NCI-H524 (cell line): ENCODE data around the gene DCTN2.
A peak's percentile ranks its signal among the peaks of the same experiment; 100 is the strongest.
"Not testable (repeated sequence)": the region's sequence is repeated elsewhere in the genome, so short reads cannot be mapped to it uniquely, and the experiment has no call there.

Experiments used
- DNase-seq, 2 experiments: peaks; one replicate each; lab custom pipeline; 2025; lab: John Stamatoyannopoulos, UW

DCTN2 gene

GRCh38 chr12:57546438-57547287 lies at the start of gene DCTN2:
TSS of gene DCTN2 (minus strand) at chr12:57547192. CDS start at chr12:57547063, 129 bp downstream.
- peak; percentile 96 to 97 for DNase-seq

DNA sequence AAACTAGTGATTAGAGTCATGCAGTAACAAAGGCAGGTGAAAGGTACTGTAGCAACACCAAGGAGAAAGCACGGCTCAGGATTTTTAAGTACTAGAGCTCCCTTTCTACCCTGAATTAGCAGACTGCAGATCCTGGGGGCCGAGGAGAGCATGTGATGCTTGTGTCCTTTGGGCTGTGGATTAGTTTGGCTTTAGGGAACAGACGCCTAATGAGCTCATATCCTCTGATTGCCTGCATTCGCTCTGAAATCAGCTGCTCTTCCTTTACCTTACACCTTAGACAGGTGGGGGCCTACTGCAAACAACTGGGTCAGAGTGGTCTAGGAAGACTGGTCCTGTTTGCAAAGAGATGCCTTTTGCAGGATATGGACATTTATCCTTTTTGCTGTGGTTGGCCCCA lies 46.2 kb upstream of the DCTN2 start:
- DNase-seq: peak; percentile 21 to 78

DNA sequence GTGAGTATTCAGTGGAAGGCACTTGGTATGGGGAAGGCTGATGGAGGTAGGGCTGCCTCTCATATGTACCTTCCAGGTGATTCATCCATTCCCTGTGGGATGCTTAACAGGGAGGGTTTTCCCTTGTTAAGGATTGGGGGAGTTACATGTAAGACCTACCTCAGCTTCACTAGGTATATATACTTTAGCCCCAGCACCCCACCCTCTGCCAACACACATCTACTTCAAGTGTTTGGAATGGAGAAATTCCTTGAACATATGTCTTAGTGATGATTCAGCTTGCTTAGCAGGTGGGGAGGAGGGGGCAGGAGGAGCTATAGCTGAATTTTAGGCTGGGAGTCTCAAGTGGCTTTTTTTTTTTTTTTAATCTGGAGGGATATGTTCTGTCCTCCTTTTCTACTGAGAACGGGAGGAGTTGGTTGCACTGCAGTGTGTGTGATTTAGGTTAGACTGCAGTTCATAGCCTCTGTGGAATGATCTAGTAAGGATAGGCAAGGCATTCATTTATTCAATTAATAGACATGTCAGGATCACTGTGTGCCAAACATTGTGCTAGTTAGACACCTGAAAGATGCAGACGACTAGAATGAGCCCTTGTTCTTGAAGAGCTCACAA lies 45.7 kb upstream of the DCTN2 start:
- peak; percentile 76 to 88 for DNase-seq

- no peak for DNase-seq
Measured at GRCh38 chr12:57591782-57592325, 44.9 kb upstream of the DCTN2 start.

DNA sequence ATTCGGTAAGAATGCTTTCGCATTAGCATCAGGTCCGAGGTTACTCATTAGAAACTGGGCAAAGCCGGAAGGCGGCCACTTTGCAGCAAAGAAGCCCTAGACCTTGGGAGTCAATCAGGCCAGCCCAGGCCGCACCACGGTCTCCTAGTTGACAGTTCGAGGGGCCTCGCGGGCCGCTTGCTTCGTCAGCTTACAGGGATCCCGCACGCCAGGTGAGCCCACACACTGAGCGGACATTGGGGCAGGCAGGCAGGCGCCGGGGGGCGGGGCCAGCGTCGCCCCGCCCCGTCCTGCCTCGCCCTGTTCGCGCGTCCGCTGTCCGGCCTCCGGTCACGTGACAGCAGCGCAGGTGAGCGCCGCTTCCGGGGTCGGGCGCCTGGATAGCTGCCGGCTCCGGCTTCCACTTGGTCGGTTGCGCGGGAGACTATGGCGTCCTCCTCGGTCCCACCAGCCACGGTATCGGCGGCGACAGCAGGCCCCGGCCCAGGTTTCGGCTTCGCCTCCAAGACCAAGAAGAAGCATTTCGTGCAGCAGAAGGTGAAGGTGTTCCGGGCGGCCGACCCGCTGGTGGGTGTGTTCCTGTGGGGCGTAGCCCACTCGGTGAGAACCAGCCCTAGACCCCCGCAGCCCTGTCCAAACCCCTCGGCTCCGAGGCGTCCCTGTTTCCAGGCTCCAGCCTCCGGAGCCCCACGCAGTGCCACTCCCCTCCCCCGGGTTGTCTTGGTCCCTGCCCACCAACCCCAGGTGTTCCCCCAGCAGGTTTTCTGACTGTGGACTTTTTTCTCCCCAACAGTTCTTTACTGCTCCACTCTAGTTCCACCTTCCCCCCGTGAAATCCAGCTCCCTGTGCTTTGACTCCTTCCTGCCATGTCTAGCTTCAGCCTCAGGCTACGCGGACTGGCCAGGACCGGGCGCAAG lies 44.1 kb upstream of the DCTN2 start, which contains the start of gene PIP4K2C:
Gene PIP4K2C (plus strand): TSS at position 329 of the 918 bp plus-strand sequence. CDS start 98 bp downstream, at position 427.
- peak; percentile 23 to 64 for DNase-seq

DNA sequence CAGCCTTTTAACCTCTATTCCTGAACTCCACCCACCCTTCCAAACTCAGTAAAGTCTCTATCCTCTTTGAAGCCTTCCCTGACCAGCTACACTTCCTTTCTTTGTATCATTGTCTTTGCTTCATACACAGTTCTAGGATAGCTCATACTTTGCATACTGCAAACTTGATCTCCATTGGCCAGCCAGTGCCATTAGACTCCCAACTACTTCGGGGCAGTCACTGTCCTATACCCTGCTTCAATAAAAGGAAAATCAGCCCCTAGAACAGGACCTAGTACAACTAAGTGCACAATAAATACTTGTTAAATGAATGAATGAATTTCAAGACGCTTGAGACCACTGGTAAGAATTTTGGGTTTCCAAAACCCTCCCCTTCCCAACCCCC lies 43.5 kb upstream of the DCTN2 start:
- DNase-seq: no peak

- not testable (repeated sequence) for DNase-seq
Measured at GRCh38 chr12:57588951-57589610, 42.1 kb upstream of the DCTN2 start.

GRCh38 chr12:57586832-57587429 lies 39.9 kb upstream of the DCTN2 start:
- no peak for DNase-seq

DNA sequence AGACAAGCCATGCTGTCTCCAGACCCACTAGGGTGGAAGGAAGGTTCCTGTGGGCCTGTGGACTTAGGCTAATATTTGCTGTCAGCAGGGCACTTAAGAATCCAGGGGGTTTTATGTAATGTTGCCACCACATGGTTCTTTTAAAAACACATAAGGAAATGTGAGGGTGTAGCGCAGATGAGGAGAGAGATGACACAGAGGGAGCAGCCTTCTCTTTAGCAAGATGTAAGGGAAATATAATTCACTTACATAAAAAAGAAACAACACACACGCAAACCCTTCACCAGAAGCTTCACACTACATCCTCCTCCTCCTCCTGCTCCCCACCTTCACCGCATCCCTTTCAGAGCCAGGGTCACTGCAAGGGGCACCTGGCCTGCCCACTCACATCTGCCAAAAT lies 39.1 kb upstream of the DCTN2 start:
- no peak for DNase-seq

- DNase-seq: no peak
Measured at GRCh38 chr12:57585156-57585555, 38.2 kb upstream of the DCTN2 start.

DNA sequence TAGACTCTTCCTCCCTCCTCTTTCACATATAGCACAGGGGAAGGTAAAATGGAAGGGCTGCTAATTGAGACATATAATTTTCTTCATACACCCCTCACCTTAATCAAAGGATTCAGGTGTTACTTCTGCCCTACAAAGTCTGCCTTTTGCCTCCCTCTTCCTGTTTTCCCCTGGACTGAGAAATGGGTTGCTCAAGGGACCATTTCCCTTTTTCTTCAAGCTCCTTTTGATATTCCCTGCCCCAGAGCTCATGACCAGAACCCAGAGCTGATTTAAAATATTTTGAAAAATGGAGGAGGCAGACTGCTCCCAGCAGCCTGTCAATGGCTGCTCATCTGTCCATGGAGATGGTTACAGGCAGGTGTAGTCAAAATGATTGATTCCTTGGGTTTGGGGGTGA lies 37.7 kb upstream of the DCTN2 start:
- no peak for DNase-seq

DNA sequence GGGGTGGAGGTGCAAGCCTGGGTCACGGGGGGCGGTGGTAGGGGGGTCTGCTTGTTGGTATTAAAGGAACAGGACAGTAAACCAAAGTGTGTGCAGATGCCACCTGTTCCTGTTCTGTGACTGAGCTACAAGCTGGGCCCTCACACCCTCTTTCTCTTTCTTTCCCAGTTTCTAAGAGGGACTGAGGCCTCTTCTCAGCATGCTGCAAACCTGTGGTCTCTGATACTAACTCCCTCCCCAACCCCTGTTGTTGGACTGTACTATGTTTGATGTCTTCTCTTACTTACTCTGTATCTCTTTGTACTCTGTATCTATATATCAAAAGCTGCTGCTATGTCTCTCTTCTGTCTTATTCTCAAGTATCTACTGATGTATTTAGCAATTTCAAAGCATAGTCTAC lies 37.1 kb upstream of the DCTN2 start:
- no peak for DNase-seq

DNA sequence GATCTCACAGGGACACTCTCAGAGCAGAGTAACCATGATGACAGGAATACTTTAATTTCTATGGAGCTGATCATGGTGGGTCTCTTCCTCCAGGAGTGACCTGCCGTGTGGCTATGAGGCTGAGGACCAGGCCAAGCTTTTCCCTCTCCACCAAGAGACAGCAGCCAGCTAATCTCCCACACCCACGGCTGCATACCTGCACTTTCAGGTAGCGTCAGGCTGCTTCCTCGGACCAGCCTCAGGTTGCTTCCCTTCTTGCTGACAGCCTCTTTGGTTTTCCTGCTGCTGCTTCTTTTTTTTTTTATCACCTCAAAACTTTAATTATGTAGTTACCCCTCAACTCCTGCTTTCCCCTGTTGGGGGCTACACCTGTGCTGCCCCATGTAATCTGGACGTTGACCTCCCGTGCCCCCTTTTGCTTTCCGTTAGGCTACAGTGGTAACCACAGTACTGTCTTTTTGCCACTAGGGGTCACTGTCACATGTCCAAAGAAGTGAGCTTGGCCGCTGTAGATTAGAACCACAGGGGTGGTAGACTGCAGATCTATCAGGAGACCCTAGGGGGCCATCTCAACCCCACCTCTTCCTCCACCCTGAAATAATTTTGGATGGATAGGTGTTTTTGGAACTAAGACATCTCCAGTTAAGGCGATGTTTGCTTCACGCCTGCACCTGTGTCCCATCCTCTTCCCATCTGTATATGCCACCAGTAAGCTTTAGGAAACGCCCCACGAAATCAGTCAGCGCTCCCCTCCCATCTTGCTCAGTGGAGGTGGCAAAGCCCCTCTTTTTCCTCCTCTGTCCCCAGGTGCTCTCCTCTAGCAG lies 36.2 kb upstream of the DCTN2 start:
- DNase-seq: peak; percentile 30 to 89

GRCh38 chr12:57582440-57582839 lies 35.4 kb upstream of the DCTN2 start:
- DNase-seq: no peak

- no peak for DNase-seq
Measured at GRCh38 chr12:57581802-57582201, 34.8 kb upstream of the DCTN2 start.

DNA sequence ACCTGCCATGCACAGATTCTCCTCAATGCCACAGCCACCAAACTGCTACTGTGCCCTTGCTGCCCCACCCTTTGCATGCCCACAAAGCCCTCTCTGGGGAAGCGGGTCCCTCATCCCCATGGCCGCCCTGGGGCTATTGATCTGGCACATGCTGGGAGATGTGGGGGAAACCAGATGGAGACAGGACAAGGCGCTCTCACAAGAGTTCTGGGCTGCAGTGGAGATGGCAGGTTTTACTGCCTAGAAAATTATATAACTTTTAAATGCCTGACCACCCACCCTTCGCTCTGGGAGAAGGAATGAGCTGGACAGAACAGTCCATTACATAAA lies 33.4 kb upstream of the DCTN2 start:
- DNase-seq: no peak

DNA sequence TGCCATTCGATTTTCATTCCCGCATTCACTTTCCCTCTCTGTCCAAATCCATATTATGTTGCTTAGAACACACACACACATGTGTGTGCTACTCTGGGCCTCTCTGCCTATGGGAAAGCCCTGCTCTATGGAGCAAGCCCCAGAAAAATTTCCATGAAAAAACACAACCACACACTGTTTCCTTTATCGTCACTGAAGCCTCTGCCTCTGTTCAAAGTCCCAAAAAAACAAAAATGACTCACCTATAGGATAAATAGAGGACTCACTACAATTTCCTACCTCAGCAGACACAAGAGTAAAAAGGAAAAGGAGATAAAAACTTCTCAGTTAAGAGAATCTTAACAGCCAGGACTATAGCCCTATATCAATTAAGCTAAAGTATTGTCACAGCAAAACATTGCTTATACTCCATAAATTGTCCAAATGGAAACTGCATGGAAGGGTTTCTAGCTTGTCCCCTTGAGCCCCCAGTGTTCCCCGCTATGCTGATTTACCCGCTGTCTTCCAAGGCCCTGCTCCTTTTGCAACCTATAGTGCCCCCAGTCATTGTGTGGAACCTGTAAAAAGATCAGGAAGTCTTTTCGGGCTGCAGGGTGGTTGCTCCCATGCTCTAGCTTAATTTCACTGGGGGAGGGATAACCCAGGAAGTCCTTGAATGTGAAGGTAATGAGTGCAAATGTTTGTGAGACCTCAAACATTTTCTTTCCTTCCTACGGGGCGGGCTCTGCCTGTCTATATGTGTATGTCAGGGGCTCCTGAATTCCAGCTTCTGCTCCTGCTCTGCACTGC lies 32.9 kb upstream of the DCTN2 start:
- no peak for DNase-seq

GRCh38 chr12:57579011-57579410 lies 32.0 kb upstream of the DCTN2 start:
- no peak for DNase-seq

GRCh38 chr12:57577981-57578758 lies 31.2 kb upstream of the DCTN2 start:
- no peak for DNase-seq
